ENCODE measurements around the gene NECTIN2. TPM values are rescaled to one million over a fixed set of nuclear protein-coding genes. Genes with fewer than 3 reads are reported as not detected.

The NECTIN2 gene
- total RNA-seq, 1 experiment from 2014 or later: 61.0 TPM

- ChIA-PET CTCF (no interaction called here), POLR2A (ENCODE audit: unreplicated experiment) (no interaction called here)
- Histone ChIP-seq H3K79me2 (ENCODE audit: low read length) (peaks cover 26% of the 10 kb centered on the region), H3K4me2 (ENCODE audit: low read length) (no peak overlapping the region), H3K27ac (ENCODE audit: low read length) (no peak overlapping the region), H3K9me3 (ENCODE audit: low read length) (no peaks in the 10 kb centered on the region), H3K36me3 (ENCODE audit: low read depth, low read length) (peaks cover 17% of the 10 kb centered on the region), H3K27me3 (ENCODE audit: low read length) (no peaks in the 10 kb centered on the region), H3F3A (ENCODE audit: low read length, unreplicated experiment) (no peaks in the 10 kb centered on the region), H3K9ac (ENCODE audit: low read length) (no peak overlapping the region), H3K4me3 (ENCODE audit: low read length) (no peak overlapping the region), H2AFZ (ENCODE audit: low read length) (no peak overlapping the region), H3K9me2 (replicated peaks; ENCODE audit: low read length) (no peaks in the 10 kb centered on the region), H4K20me1 (ENCODE audit: low read length) (no peaks in the 10 kb centered on the region), H3K4me1 (ENCODE audit: insufficient read depth, low read length) (peaks cover 2% of the 10 kb centered on the region; the same call in 1 of the 2 replicates)
- intact Hi-C loops (cut with micrococcal nuclease): no loop called here
- no peak for TF ChIP-seq EZH2 (IDR thresholded peaks at IDR 0.05; ENCODE audit: low read length, unreplicated experiment)
- TF ChIP-seq EZH2phosphoT487 (IDR thresholded peaks at IDR 0.05; ENCODE audit: borderline replicate concordance, low read length): no peak
- TF ChIP-seq, protein P1, sequence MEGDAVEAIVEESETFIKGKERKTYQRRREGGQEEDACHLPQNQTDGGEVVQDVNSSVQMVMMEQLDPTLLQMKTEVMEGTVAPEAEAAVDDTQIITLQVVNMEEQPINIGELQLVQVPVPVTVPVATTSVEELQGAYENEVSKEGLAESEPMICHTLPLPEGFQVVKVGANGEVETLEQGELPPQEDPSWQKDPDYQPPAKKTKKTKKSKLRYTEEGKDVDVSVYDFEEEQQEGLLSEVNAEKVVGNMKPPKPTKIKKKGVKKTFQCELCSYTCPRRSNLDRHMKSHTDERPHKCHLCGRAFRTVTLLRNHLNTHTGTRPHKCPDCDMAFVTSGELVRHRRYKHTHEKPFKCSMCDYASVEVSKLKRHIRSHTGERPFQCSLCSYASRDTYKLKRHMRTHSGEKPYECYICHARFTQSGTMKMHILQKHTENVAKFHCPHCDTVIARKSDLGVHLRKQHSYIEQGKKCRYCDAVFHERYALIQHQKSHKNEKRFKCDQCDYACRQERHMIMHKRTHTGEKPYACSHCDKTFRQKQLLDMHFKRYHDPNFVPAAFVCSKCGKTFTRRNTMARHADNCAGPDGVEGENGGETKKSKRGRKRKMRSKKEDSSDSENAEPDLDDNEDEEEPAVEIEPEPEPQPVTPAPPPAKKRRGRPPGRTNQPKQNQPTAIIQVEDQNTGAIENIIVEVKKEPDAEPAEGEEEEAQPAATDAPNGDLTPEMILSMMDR (conservative IDR thresholded peaks at IDR 0.05; ENCODE audit: low read depth, low read length): no peak
- no TSS peak for BruUV-seq (replicated peaks)
- ATAC-seq (no peak), DNase-seq (no peak)
These were observed 51.7 kb downstream of the NECTIN2 start for GRCh38 chr19:44897835-44898234.

DNA sequence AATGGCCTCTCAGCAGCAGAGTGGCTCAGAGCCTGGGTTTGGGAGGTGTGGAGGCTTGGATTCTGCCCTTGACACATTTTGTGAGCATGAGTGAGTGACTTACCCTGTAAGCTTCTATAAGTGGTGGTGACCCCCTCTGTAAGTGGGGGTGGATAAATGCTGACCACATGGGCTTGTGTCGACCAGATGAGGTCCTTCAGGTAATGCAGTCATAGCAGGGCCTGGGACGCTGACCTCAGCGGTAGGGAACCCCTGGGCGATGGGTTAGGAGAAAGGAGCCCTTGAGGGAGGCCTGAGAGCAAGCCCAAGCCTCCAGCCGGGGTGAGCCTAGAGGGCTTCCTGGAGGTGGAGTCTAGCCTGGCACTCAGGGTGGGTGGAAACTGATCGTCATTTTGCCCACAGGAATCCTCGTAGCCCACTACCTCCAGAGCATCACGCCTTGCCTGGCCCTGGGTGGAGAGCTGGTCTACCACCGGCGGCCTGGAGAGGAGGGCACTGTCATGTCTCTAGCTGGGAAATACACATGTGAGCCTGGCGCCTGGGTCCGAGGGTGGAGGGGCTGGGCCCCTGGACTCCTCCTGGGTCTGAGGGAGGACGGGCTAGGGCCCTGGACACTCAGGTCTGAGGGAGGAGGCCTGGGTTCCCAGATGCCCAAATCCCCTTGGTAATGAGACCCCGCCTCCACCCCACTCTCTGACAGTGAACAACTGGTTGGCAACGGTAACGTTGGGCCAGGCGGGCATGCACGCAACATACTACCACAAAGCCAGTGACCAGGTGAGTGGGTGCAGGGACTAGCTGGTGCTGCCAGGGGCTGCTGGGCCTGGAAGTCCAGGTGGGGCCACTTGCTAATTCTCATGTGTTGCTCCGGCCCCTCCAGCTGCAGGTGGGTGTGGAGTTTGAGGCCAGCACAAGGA is 54.5 kb downstream of the NECTIN2 start:
- POLR2A ChIA-PET (ENCODE audit: unreplicated experiment): no interaction called here
- no peak overlapping the region for H3K4me3 ChIP-seq (ENCODE audit: low read length)
- H4K20me1 ChIP-seq (ENCODE audit: low read length): no peaks in the 10 kb centered on the region
- no peak overlapping the region for H3K4me2 ChIP-seq (ENCODE audit: low read length)
- DNase-seq: no peak
- H2AFZ ChIP-seq (ENCODE audit: low read length): no peak overlapping the region
- H3K27me3 ChIP-seq (ENCODE audit: low read length): no peaks in the 10 kb centered on the region
- H3K9me2 ChIP-seq (replicated peaks; ENCODE audit: low read length): no peaks in the 10 kb centered on the region
- no peak for ATAC-seq
- no peak overlapping the region for H3K27ac ChIP-seq (ENCODE audit: low read length)
- no peaks in the 10 kb centered on the region for H3K9me3 ChIP-seq (ENCODE audit: low read length)
- H3K4me1 ChIP-seq (ENCODE audit: insufficient read depth, low read length): no peaks in the 10 kb centered on the region
- H3K36me3 ChIP-seq (ENCODE audit: low read depth, low read length): no peaks in the 10 kb centered on the region; the same call in 1 of the 2 replicates
- CTCF ChIA-PET: no interaction called here
- no peak overlapping the region for H3K9ac ChIP-seq (ENCODE audit: low read length)
- intact Hi-C loops (cut with micrococcal nuclease): no loop called here
- BruUV-seq (replicated peaks): no TSS peak
- H3F3A ChIP-seq (ENCODE audit: low read length, unreplicated experiment): no peaks in the 10 kb centered on the region
- H3K79me2 ChIP-seq (ENCODE audit: low read length): 0 out of 2 replicates have a peak, but pooled peaks cover 6% of the 10 kb centered on the region
- TF ChIP-seq EZH2phosphoT487 (IDR thresholded peaks at IDR 0.05; ENCODE audit: borderline replicate concordance, low read length): no peak
- TF ChIP-seq, protein P1 (conservative IDR thresholded peaks at IDR 0.05; ENCODE audit: low read depth, low read length): no peak
- no peak for TF ChIP-seq EZH2 (IDR thresholded peaks at IDR 0.05; ENCODE audit: low read length, unreplicated experiment)

- ChIA-PET CTCF (no interaction called here), POLR2A (ENCODE audit: unreplicated experiment) (no interaction called here)
- TF ChIP-seq, protein P1 (conservative IDR thresholded peaks at IDR 0.05; ENCODE audit: low read depth, low read length): no peak
- Histone ChIP-seq H3K27me3 (ENCODE audit: low read length) (no peaks in the 10 kb centered on the region), H4K20me1 (ENCODE audit: low read length) (no peaks in the 10 kb centered on the region), H3K36me3 (ENCODE audit: low read depth, low read length) (no peaks in the 10 kb centered on the region; the same call in 1 of the 2 replicates), H3K9me3 (ENCODE audit: low read length) (no peaks in the 10 kb centered on the region), H3K4me1 (ENCODE audit: insufficient read depth, low read length) (no peaks in the 10 kb centered on the region), H3K27ac (ENCODE audit: low read length) (no peak overlapping the region), H3K9me2 (replicated peaks; ENCODE audit: low read length) (no peaks in the 10 kb centered on the region), H2AFZ (ENCODE audit: low read length) (no peak overlapping the region), H3F3A (ENCODE audit: low read length, unreplicated experiment) (no peaks in the 10 kb centered on the region), H3K79me2 (ENCODE audit: low read length) (no peaks in the 10 kb centered on the region), H3K4me2 (ENCODE audit: low read length) (no peak overlapping the region), H3K9ac (ENCODE audit: low read length) (no peak overlapping the region), H3K4me3 (ENCODE audit: low read length) (no peak overlapping the region)
- no peak for ATAC-seq
- intact Hi-C loops (cut with micrococcal nuclease): no loop called here
- no peak for DNase-seq
- TSS peak; percentile 51 for BruUV-seq (replicated peaks)
These were observed 57.1 kb downstream of the NECTIN2 start for GRCh38 chr19:44903216-44903601.

Data from PC-3 (cell line).